ENCODE data around the gene HNRNPA2B1. TPM values are rescaled to one million over a fixed set of nuclear protein-coding genes. Genes with fewer than 3 reads are reported as not detected.

Gene HNRNPA2B1
- total RNA-seq, 1 donor from 2014 or later = 723 TPM

- no peak for TF ChIP-seq CTCF (IDR thresholded peaks at IDR 0.05; ENCODE audit: unreplicated experiment)
- H3K27me3 Mint-ChIP-seq (ENCODE audit: low read depth) = no peaks in the 10 kb centered on the region
- no peak overlapping the region for H3K4me3 Mint-ChIP-seq
- H3K27ac Mint-ChIP-seq = no peak overlapping the region
- peaks cover 16% of the 10 kb centered on the region for H3K4me1 Mint-ChIP-seq
- H3K9me3 Mint-ChIP-seq = no peaks in the 10 kb centered on the region
- DNase-seq (ENCODE audit: low spot score in 2 of 2, unreplicated experiment in 2 of 2) = no peak
- no peaks in the 10 kb centered on the region for H3K36me3 Mint-ChIP-seq
Measured at GRCh38 chr7:26143298-26144048, 57.1 kb downstream of the HNRNPA2B1 start.

GRCh38 chr7:26141077-26141476 is 59.5 kb downstream of the HNRNPA2B1 start:
- Mint-ChIP-seq H3K9me3 (no peaks in the 10 kb centered on the region), H3K27me3 (ENCODE audit: low read depth) (no peaks in the 10 kb centered on the region), H3K27ac (no peak overlapping the region), H3K36me3 (no peaks in the 10 kb centered on the region), H3K4me1 (peaks cover 16% of the 10 kb centered on the region), H3K4me3 (no peak overlapping the region)
- DNase-seq (ENCODE audit: low spot score in 2 of 2, unreplicated experiment in 2 of 2) = no peak
- no peak for TF ChIP-seq CTCF (IDR thresholded peaks at IDR 0.05; ENCODE audit: unreplicated experiment)

- no peak overlapping the region for H3K27ac Mint-ChIP-seq
- H3K4me1 Mint-ChIP-seq = peaks cover 16% of the 10 kb centered on the region
- no peak overlapping the region for H3K4me3 Mint-ChIP-seq
- no peaks in the 10 kb centered on the region for H3K9me3 Mint-ChIP-seq
- DNase-seq (ENCODE audit: low spot score in 2 of 2, unreplicated experiment in 2 of 2) = no peak
- no peaks in the 10 kb centered on the region for H3K27me3 Mint-ChIP-seq (ENCODE audit: low read depth)
- no peaks in the 10 kb centered on the region for H3K36me3 Mint-ChIP-seq
- no peak for TF ChIP-seq CTCF (IDR thresholded peaks at IDR 0.05; ENCODE audit: unreplicated experiment)
Measured at GRCh38 chr7:26140380-26140779, 60.2 kb downstream of the HNRNPA2B1 start.

Other genes starting within 250 kb of the HNRNPA2B1 start
- gene NFE2L3, start 48.5 kb downstream of the HNRNPA2B1 start, total RNA-seq = 11.8 to 12.9 TPM (median 12.3 TPM) in 3 replicates
- gene CBX3, start 999 bp upstream of the HNRNPA2B1 start, total RNA-seq = 217 to 225 TPM (median 224 TPM) in 3 replicates
- 4.7 to 6.1 TPM (median 5.1 TPM) in 3 replicates for gene SNX10, start 91.1 kb upstream of the HNRNPA2B1 start, total RNA-seq

Measured in mesothelial cell of epicardium (in vitro differentiated cells).